Pericardium fibroblast (primary cell): ENCODE results near the gene BTBD18. TPM values are rescaled to one million over a fixed set of nuclear protein-coding genes. Genes with fewer than 3 reads are reported as not detected.

Source experiments
- total RNA-seq: library from RNA; depleted of rRNA; stranded (reverse); fragments of >200 nt; gene quantifications from 2 replicates; pipeline ENCODE4 v1.2.3, GENCODE V29; 2015

BTBD18 gene, protein sequence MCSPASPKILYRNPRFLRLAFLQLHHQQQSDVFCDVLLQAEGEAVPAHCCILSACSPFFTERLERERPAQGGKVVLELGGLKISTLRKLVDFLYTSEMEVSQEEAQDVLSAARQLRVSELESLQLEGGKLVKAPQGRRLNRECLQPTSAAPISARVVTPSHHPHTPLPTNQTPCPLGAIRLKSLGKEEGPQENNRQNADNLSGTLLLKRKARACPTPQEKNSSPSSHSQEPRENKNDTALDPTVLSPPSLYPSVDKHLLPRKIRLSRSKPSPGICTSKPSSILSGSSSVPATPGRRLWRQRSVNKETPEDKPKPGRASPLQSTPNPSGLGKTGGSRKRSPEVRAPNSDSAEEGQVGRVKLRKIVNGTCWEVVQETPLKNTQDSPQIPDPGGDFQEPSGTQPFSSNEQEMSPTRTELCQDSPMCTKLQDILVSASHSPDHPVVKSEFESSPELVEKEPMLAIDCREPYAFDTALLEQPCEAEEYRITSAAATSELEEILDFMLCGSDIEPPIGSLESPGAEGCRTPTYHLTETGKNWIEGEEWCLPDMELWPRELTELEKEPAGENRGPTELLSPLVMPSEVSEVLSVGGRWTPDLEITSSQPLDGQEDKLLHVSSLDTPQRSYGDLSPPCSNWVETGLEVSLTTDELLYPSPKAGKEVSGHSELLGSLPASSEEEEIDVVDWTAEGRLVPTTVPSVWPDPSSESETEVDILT
- total RNA-seq = not detected in 2 replicates

DNA sequence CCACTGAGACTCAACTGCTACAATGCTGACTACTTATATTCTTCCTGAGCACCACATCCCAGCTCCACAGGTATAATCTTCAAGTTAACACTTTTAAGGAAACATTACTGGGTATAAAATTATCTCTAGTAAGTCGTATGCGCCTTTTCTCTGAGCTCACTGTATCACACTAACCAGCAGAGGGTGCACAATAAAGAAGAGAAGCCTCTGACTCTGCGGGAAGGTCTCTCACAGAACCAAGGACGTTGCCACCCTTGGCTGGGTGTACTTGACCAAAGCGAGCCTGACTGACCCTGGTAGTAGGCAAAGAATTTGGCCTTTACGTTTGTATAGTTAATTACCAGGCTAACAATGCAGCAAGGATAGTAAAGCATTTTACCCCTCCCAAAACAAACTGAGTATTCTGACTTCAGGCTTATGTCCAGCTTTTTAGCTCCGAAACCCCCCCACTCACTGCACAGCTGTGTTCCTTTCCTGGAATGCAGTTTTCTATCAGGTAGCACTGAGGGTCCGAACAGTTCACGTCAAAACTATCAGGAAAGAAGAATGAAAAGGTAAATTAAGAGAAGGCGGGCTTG is at the start of gene BTBD18:
Gene BTBD18 (minus strand): TSS at position 144 of the 578 bp plus-strand sequence. CDS start 631 bp downstream, outside the sequence.

DNA sequence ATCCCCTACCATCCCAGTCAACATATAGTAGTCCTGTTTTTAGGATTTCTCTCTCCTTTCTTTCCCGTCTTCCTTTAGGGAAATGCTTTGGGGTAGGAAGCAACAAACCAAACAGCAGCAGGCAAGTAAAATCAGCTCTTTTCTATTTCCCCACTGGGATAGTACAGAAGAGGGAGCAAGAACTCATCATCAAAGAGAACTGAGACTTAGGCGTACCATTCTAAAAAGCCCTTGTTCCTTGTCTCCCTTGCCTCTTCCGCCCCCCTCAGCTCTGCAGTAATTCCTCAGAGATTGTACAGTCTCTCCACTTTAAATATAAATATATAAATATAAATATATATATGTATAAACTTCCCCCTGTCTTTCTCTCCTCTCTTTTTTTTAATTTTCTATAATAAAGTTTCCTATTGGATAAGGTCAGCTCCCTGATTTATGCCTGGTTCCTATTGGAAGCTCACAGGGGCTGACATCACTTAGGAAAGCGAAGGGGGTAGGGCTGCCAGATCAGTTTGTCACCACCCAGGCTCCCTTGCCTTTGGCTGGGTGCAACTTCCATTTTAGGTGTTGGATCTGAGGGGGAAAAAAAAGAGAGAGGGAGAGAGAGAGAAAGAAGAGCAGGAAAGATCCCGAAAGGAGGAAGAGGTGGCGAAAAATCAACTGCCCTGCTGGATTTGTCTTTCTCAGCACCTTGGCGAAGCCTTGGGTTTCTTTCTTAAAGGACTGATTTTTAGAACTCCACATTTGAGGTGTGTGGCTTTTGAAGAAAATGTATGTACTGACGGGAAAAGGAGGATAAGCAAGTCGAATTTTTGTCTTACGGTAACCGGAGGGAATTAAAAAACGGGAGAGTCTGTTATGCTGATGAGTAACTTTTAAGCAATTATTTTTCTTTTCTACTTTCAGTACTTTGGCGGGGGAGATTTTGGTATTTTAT is 9.9 kb upstream of the BTBD18 start, which contains the start of gene CTNND1:
Gene CTNND1 (plus strand): TSS at position 502 of the 934 bp plus-strand sequence. CDS start 29,677 bp downstream, outside the sequence.

DNA sequence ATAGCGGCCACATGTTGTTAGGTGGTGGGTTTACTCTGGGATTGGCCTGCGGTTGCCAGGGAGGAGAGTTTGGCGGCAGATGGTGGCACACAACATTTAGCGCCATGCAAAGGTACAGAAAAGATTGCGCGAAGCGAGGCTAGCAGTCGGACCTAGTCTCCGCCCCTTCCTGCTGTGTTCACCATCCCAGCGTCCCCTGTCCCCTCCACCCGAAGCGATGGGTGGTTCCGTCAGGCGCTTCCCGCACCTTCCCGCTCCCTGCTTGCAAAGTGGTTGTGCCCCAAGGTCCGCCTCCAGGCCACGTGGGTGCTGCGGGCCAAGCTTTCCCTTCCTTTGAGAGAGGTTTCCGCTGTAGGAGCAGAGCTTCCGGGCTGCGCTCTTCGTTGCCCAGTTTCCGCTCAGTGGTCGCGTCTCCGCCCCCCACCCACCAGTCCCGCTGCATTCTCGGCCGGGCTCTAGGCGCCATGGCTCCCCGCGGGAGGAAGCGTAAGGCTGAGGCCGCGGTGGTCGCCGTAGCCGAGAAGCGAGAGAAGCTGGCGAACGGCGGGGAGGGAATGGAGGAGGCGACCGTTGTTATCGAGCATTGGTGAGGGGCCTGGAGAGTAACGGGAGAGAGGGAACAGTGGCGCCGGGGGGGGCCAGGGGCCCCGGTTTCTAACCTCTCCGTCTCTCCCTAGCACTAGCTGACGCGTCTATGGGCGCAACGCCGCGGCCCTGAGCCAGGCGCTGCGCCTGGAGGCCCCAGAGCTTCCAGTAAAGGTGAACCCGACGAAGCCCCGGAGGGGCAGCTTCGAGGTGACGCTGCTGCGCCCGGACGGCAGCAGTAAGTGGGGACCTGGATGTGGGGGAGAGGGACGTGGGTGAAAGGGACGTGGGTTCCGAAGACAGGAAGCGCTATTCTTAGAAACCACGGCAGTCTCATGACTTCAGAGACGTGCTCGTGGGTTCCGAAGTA is 10.2 kb downstream of the BTBD18 start, which contains the start of gene SELENOH:
Gene SELENOH (plus strand): TSS at position 360 of the 955 bp plus-strand sequence. CDS start 105 bp downstream, at position 465.

DNA sequence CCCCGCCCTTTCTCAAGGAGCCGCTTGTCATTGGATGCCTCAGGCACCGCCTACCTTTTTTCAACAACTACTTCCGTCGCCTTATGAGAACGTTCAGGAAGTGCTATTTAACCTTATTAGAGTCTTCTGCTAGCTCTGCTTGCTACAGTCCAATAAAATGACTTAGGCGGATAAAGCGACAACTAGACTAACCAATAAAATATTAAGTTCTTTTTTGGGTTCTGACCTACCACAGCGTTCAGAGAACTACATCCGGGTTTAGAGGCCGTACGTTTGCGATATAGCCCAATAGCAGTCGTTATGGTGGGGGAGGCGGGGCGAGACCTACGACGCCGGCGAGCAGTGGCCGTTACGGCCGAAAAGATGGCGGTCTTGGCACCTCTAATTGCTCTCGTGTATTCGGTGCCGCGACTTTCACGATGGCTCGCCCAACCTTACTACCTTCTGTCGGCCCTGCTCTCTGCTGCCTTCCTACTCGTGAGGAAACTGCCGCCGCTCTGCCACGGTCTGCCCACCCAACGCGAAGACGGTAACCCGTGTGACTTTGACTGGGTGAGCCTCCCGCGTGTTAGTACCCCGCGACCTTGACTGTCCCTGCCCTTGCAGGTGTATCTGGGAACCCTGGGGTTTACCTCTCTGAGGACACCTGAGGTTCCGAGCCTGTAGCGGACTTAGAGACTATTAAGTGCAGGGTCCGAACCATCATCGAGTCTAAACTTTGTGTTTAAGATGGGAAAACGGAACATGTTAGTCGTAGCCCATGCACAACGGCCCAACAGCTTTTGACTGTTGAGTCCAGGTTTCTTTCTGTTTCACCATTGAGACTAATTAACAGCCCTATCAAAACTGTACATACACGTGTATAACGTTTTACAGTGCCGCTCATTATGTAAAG is 39.1 kb downstream of the BTBD18 start, which contains the start of gene TMX2:
Gene TMX2 (plus strand): TSS at position 338 of the 895 bp plus-strand sequence. CDS start 26 bp downstream, at position 364.

DNA sequence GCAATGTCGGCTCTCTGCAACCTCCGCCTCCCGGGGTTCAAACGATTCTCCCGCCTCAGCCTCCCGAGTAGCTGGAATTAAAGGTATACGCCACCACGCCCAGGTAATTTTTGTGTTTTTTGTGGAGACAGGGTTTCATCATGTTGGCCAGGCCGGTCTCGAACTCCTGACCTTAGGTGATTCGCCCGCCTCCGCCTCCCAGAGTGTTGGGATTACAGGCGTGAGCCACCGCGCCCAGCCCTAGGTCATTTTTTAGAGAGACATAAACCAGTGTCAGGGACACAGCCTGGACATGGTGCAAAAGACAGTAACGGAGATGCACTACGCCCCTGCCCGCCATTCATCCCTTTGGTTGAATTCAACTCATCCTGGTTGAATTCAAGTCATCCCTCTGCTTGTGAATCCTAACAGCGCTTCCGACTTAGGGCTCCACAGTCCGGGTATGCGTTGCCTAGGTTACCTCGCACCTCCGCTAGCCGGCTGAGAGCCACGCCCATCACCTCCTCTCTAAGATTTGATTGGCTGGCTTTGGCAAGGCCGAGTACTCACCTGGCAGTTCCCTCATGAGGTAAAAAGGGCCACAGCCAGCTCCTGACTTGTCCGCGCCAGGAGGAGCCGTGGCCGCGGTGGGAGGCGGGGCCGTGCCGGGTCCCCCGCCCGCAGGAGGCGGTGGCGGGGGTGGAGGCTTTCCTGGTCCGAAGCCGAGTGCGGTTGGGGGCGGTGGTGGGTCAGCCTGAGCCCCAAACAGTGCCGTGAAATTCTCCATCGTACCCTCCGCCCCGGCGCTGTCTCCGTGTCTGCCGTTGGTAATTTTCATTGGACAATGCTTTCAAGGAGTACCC is 40.0 kb downstream of the BTBD18 start, which contains the start of gene MED19:
Gene MED19 (minus strand): TSS at position 802 of the 842 bp plus-strand sequence. CDS start 36 bp downstream, at position 766.

Other genes with a start within 250 kb of the BTBD18 start
- gene SLC43A1, start 236.1 kb downstream of the BTBD18 start, total RNA-seq = 16.6 and 29.5 TPM in 2 replicates
- 11.1 and 23.8 TPM in 2 replicates for gene TIMM10, start 221.1 kb downstream of the BTBD18 start, total RNA-seq
- gene SMTNL1, start 214.2 kb downstream of the BTBD18 start, total RNA-seq = not detected in 2 replicates
- gene UBE2L6, start 184.1 kb downstream of the BTBD18 start, total RNA-seq = 67.3 and 149 TPM in 2 replicates
- gene SERPING1, start 154.1 kb downstream of the BTBD18 start, total RNA-seq = 440 and 806 TPM in 2 replicates
- 1.0 and 1.1 TPM in 2 replicates for gene YPEL4, start 101.9 kb downstream of the BTBD18 start, total RNA-seq
- gene CLP1, start 94.1 kb downstream of the BTBD18 start, total RNA-seq = 4.1 and 11.6 TPM in 2 replicates
- 33.6 and 41.5 TPM in 2 replicates for gene ZDHHC5, start 83.7 kb downstream of the BTBD18 start, total RNA-seq
- 18.6 and 26.7 TPM in 2 replicates for gene MED19, start 39.6 kb downstream of the BTBD18 start, total RNA-seq
- gene TMX2, start 39.2 kb downstream of the BTBD18 start, total RNA-seq = 52.9 and 56.2 TPM in 2 replicates
- 194 and 199 TPM in 2 replicates for gene SELENOH, start 10.3 kb downstream of the BTBD18 start, total RNA-seq
- gene CTNND1, start 10.0 kb upstream of the BTBD18 start, total RNA-seq = 44.4 and 72.5 TPM in 2 replicates